Measurements from ENCODE around the gene BIRC6.
"Not testable (repeated sequence)": the region's sequence is repeated elsewhere in the genome, so short reads cannot be mapped to it uniquely, and the experiment has no call there.

Gene BIRC6

DNA sequence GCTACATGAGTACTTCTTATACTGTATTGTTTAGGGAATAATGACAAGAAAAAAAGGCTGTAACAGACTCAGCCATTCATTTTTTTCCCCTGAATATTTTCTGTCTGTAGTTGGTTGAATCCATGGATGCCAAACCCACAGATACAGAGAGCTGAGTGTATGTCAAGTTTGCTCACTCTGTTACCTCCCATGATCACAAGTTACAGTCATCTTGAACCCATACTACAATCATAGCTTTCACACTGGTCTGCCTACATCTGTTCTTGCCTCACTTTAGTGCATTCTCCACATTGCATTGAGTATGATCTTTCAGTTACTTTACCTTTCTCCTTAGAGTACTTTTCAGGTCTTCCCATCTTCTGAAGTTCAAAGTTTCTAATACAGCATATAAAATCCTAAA is 94.0 kb downstream of the BIRC6 start:
- DNase-seq, result no peak

DNA sequence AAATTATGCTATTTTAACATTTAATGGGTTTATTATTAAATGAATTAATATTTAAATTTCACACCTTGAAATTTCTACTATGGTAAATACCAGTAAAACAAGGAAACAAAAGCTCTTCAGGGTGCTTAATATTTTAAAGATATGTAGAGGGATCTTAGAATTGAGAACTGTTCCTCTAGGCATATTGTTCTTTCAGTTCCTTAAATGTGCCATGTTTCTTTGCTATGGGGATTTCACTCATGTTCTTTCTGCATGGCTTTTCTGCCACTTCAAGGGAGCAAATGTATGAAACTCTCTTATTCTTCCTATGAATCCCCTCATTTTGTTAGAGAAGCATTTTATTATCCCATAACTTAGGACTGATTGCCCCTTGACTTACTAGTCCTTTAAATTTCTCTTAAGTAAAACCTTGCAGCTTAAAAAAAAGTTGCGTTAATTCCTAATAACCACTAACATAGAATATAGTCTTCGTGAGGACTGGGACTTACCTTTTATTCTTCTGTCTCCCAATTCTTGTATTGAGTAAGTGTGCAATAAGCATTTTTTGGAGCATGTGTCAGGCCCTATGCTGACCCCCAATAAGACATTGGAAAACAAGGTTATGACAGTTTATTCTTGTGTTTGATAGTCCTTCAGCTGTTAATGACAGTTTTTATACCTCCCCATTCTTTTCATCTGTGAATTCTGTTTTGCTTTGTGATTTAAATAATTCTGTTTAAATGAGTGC is 95.7 kb downstream of the BIRC6 start:
- DNase-seq, result no peak

DNA sequence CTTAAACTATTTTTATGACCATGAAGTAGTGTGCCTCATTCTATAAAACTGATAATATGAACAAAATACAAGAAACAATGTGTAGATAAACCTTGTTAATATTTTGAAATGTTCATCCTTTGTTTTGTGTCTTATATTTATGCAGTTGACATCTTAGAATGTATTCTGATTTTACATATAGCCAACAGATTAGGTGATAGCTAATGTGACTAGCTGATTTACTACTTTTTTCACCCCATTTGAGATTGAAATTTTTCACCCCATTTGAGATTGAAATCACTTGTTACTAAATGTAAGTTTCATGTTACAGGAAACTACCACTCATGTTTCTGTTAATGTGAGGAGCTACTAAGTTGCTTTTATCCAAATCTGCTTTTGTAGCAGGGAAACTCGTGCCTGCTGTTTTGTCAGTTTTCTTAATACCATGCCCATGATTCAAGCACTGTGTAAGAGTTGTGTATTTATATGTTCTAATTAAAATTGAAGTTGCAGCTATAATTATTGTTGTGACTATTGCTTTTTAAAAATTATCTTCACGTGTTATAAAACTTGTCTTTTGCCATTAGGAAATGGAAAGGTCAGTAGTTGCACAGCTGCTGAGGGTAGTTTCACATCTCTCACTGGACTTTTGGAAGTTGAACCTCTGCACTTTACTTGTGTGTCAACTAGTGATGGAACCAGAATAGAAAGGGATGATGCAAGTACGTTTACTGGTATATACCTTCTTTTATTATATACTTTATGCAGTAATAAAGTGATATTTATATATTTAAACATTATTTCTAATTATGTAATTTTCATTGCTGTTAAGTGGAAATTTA is 96.6 kb downstream of the BIRC6 start:
- no peak for DNase-seq

DNA sequence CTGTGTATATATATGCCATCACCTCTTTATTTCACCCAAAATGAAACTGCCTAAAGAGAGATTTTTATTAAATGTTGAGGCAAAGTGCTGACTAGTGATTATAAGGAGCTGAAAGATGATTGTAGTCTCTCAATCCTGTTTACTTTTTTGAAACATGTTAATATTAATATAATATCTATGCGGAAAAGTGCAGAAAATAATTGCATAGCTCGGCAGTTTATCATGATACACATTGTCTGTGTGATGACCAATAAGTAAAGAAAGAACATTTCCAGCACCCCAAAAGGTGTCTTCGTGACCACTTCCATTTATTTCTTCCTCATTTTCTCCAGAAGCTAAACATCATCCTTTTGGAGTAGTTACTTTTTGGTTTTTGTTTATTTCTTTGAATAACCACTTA is 99.0 kb downstream of the BIRC6 start:
- DNase-seq, result no peak

DNA sequence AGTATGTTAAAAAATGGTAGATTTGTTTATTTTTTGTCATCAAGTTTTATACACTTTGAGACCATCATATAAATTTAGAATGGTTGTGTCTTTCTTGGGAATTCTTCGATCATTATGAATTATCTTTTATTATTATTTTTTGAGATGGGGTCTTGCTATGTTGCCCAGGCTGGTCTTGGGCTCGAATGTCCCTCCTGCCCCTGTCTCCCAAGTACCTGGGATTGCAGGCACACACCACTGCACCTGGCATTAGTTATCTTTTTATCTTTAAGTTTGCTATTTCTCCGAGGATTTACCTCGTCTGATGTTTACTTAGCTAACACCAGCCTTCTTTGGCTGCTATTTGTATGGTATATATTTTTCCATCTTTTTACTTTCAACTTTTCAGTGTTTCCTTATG is 100.0 kb downstream of the BIRC6 start:
- DNase-seq, result no peak

DNA sequence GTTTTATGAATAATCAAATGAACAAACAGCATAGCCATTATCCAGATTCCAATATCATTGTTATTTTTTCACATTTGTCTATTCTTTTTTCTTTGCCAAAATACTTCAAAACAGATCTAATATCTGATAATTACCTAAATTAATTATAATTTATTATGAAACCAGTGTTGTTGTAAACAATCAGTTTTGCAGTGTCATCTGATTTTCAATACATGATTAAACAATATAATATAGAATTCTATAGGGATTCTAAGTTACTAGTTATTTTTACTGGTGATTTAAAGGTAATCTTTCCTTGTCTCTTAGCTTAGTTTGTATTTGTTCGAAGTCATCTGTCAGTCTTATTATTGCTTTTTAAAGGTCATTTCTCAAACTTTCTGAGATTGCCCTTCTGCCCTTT is 101.0 kb downstream of the BIRC6 start:
- no peak for DNase-seq

DNA sequence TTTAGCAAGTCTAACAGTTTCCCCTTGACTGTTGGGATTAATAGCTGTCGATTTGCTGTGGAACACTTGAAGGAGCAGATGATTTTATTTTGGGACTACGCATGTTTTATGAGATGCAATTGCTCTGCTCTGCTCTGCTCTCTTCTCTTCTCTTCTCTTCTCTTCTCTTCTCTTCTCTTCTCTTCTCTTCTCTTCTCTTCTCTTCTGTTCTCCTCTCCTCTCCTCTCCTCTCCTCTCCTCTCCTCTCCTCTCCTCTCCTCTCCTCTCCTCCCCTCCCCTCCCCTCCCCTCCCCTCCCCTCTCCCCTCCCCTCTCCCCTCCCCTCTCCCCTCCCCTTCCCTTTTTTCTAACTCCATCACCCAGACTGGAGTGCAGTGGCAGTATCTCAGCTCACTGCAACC is 104.0 kb downstream of the BIRC6 start:
- not testable (repeated sequence) for DNase-seq

DNA sequence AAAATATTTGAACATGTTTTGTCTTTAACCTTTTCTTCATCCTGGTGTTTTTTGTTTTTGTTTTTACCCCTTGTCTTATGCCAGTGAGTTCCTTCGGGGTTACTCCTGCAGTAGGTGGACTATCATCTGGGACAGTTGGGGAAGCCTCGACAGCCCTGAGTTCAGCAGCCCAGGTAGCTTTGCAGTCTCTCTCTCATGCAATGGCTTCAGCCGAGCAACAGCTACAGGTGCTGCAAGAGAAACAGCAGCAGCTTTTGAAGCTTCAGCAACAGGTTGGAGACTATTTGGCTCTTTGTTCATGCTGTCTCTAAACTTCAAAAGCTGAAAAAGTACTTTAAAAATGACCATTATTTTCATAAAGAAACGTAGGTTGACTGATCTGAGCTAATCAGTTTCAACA is 106.3 kb downstream of the BIRC6 start:
- DNase-seq, result no peak

DNA sequence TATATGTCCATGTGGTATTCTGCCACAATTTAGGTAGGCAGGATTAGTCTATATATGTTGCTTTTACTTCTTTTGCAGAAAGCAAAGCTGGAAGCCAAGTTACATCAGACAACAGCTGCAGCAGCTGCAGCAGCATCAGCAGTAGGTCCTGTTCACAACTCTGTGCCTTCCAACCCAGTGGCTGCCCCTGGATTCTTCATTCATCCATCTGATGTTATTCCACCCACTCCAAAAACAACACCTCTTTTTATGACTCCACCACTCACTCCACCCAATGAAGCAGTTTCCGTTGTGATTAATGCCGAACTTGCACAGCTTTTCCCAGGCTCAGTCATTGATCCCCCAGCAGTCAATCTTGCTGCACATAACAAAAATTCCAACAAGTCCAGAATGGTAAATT is 107.6 kb downstream of the BIRC6 start:
- no peak for DNase-seq

DNA sequence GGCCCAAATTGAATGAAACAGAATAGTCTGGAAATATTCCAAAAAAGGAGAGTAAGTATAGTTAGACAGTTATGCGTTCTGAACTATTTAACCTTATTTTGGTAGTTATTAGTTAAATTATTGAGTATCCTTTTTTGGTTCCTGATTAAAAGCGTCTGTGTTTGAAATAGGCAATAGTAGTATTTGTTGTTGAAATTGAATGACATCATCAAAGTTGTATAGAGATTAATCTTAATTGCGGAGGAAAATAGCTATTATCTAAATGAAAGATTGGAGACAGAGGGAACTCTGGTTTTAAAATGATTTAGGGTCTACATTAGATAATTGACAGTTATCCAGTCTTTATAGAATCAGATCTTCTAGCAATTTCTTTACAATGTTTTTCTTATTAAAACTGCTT is 115.8 kb downstream of the BIRC6 start:
- DNase-seq, result no peak

DNA sequence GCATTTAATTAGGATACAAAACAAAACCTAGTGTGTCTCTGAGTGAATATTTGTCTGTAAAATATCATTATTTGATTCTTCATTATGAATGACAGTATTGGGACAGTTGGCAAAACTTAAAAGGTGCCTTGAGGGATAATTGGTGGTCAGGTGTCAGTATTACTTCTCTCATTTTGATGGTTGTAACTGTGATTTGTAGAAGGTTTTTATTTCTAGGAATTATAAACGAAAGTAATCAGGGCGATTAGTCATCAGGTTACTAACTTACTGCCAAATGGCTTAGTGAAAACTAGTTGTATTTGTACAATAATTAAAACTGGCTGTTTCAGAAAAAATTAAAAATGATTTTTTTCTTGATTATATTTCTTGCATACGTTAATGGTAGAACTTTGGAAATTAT is 117.6 kb downstream of the BIRC6 start:
- no peak for DNase-seq

DNA sequence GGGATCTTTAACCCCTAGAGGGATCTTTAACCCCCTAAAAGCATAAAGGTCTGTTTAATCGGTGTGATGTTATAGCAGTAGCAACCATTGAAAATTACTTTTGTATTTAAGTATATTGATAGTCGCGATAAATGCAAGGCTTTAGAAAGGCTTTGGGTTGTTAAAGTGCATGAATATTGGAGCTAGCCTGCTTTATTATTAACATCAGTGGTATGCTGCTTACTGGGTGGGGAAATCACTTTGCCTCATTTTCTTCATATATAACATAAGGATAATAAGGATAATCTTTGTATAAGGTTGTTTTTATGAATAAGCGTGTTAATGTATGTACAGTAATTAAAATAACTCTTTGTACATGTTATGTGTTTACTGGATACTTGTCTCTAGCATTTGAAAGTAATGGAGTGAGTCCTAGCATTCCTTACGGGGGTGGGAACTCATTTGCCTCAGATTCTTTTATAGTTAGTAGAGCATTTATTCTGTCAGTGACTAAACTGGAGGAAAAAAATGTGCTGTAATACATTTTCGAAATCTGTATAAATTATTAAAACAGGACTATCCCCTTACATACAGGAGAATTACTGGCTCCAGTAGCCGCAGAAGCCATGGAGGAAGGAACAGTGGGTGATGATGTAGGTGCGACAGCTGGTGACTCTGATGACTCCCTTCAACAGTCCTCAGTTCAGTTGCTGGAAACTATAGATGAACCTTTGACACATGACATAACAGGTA is 122.2 kb downstream of the BIRC6 start:
- no peak for DNase-seq

DNA sequence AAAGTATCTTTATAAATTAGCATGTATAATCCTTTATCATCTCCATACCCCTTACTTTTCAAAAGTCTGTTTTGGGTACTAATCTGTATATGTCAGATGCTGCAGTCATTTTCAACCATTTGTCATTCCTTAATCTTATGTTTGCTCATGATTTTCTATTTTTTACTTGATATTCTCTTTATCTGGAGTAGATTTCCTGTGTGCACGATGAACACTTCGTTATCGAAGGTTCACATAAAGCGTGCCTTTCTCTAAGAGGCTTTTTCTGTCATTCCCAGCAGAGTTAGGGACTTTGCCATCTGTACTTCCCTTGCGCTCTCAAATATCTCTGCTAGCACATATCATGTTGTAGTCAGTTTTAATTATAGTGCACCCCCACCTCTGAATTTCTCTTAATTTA is 123.2 kb downstream of the BIRC6 start:
- DNase-seq, result no peak

DNA sequence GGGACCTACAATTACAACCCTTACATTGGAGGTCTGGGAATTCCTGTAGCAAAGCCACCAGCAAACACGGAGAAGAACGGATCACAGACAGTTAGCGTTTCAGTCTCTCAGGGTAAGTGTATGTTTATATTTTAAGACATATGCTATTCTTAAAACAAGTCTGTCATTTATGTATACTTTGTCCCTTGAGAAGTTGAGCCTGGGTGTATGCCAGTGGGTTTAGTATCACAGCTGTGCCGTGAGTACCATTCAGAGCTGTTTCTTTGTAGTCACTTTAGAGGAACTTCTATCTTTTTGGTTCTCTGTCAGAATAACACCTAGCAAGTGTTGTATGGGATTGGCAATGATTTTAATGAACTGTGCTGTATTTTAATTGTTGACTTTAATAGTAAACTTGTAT is 125.6 kb downstream of the BIRC6 start:
- DNase-seq, result no peak

DNA sequence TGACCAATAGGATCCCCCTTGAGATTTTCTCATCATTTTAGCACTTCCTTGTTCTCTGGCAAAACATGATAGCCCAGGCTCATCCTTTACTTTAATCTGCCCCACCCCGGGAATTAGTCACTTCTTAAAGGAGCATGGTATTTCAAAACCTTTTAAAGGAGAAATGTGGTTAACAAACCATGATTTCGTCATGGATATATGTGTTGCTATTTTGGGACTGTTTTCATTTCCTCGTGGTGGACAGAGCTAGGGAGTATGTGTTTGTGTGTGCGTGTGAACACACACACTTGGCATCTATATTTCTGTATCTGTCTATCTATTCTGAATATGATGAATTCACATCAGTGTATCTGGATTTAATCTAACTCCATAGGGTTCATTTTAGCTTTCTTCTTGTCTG is 128.1 kb downstream of the BIRC6 start:
- DNase-seq, result peak; percentile 24 to 51

DNA sequence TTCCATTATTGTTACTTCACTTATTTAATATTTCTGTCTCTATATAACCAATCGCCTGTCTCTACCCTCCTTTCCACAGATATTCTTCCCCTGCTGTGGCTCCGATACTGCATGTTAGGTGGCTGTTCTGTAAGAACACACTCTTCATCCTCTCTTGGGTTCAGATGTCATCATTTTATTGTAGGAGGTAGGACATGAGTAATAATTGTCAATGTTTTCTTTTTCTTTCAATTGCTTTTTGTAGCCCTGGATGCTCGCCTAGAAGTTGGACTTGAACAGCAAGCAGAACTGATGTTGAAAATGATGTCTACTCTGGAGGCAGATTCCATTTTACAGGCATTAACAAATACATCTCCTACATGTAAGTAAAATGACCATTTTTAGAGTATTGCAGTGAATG is 128.6 kb downstream of the BIRC6 start:
- DNase-seq, result no peak

DNA sequence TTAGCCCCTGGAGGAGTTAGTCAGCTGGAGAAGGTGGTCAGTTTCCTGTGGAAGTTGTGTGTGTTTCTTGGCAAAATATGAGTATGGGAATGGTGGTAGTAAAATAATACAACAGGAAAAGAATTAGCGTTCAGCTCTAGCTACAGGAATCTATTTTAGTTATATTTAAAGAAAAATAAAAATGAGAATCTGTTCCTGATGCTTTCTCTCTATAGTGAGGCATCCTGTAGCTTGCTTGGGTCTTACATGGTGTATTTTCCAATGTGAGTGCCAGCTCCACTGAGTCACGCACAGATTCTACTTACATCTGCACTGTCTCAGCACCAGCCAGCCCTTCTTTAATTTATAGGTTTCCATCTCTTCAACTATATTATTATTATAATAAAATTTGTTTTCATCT is 132.2 kb downstream of the BIRC6 start:
- DNase-seq, result no peak

DNA sequence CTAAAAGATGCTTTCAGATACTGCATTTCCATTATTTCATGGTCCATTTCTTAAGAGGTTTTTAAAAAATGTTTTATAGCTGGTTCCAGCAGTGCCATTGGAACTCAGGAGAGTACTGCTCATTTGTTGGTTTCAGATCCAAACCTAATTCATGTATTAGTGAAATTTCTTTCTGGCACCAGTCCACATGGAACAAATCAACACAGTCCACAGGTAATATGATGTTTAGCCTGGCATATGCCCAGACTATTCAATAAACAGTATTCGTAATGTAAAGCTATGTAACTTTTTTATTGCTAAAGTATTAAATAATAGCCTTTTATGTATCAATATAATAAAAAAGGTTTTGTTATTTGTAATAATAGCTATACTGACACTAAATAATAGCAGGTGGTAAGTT is 134.5 kb downstream of the BIRC6 start:
- DNase-seq, result no peak

DNA sequence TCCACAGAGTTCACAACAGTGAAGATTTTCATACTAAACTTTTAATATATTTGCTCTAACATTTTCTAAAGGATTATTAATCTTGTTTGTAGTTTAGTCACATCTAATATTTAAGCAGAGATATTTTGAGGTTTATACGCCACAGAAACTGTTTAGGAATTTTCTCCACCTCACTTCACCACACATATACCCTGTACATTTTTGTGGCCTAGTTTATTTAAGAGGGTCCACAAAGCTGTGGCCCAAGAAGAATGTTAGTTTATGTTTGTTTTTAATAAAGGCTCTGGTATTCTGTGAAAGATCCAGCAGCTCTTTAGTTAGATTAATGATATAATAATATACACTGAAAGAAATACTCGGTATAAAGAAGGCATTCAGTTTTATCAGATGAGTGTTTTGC is 138.3 kb downstream of the BIRC6 start:
- DNase-seq, result no peak

DNA sequence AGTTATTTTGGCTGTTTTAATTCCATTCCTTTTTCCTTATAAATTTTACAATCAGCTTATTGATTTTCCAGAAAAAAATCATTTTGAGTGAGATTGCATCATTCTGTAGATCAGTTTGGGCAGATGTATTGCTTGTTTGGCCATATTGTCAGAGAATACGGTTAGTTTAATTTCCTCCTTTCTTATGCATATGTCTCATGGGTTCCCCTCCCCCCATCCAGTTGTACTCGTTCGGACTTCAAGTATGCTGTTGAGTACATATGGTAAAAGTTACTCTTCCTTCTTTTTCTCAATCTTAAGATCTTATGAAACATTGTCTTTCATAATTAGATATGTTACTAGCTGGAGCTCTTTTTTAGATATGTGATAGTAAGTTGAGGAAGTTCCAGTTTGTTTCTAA is 139.8 kb downstream of the BIRC6 start:
- DNase-seq, result peak in 1 of 2 donors; percentile 26

DNA sequence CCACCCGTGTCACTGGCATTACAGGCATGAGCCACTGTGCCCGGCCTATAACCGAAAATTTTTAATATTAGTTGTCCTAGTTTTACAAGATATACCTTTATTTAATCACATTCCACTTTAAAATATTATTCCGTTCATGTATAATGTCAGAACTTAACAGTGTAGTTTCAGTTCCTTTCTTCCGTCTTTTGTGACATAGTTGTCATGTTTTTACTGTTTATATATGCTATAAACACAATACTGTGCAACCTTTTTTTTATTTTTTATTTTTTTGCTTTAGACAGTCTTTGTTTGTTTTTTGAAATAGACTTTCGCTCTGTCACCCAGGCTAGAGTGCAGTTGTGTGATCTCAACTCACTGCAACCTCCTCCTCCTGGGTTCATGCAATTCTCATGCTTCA is 141.5 kb downstream of the BIRC6 start:
- DNase-seq, result no peak

DNA sequence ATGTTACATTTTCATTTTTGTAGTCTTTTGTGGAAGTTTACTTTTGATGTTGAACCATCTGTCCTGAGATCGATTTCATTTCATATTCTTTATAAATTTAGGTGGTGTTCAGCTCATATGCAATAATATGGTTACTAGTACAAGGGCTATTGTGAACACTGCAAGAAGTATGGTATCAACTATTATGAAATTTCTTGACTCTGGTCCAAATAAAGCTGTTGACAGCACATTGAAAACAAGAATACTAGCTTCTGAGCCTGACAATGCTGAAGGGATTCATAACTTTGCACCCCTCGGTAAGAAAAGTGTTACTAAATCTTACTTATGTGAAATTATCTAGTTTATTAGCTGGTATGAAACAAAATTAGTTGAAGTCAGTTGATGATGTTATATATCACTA is 146.1 kb downstream of the BIRC6 start:
- no peak for DNase-seq

DNA sequence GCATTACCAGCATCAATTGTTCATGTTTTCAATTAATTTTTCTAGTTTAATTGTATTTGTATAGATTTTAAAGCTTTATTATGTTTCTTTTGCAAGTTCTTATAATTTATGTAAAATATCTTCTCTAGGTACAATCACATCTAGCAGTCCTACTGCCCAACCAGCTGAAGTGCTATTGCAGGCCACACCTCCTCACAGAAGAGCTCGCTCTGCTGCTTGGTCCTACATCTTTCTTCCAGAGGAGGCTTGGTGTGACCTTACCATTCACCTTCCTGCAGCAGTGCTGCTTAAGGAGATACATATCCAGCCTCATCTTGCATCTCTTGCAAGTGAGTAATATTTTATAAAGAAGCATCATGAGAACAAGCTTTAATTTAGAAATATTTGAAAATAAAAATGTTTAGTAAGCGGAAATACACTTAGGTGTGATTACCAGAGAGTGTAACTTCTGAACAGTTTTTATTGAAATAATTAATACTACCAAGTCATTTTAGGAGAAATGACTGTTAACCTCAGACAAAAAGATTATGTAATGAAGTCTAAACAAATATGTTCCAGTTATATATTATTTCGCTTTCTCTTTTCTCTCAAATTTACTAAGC is 148.2 kb downstream of the BIRC6 start:
- no peak for DNase-seq

DNA sequence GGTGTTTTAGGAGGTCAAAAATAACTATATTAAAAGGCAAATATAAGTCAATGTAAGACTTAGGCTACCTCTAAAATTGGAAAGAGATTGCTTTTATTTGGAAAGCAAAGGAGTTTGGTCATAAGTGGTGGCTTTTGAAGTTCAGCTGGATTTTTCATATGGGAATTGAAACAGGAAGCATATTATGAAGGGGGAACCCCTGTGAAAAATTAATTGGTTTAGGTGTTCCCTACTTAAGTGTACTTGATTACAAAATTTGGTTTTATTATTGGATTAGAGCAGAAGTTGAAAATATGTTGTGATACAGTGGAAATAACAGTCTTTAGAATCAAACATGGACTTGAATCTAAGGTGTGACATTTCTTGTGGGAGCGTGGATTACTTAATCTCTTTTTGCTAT is 149.6 kb downstream of the BIRC6 start:
- DNase-seq, result no peak
